ENCODE measurements around the gene POLG2.
A peak's percentile ranks its signal among the peaks of the same experiment; 100 is the strongest.

The POLG2 gene

DNA sequence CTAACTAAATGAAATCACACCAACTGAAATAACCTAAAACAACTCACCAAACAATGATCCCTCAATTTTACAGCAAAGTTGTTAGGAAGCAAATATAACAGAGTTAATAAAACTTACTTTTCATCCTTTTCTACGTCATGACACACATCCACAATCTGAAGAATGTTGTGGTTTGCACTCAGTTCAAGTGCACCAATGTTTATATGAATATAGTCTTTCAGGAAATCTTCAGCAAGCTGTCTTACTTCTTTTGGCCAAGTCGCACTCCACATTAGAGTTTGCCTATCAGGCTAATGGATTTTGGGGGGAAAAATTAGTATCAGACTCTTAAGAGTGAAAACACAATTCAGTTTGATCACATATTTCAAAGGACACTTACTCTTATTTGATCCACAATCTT, 6.0 kb upstream of the POLG2 start:
- H3K27ac ChIP-seq: peak overlapping the region; percentile 96

DNA sequence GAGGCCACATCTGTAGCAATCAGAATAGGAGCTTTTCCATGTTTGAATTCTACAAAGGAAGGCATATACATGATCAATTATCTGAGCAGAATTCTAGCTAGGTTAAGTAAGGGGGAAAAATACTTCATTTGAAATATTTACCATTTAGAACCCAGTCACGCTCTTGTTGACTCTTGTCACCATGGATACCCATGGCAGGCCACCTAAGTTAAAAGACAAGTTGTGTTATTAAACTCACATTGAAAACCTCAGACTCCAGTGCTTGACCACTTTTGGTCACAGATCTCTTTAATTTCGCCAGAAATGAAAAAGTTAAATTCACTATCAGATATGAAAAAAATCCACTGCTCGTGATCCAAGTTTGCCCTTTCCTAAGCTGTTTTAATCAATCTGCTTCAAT, 5.2 kb upstream of the POLG2 start:
- H3K27ac ChIP-seq: 0 out of 2 replicates have a peak overlapping the region, but pooled peaks have one; percentile 27
- TF ChIP-seq CTCF (IDR thresholded peaks at IDR 0.05): no peak
- no peak for TF ChIP-seq ZFX (IDR thresholded peaks at IDR 0.05; ENCODE audit: borderline replicate concordance)

More for the DNA sequence above, 6.0 kb upstream of the POLG2 start:
- TF ChIP-seq ZFX (IDR thresholded peaks at IDR 0.05; ENCODE audit: borderline replicate concordance): no peak
- TF ChIP-seq CTCF (IDR thresholded peaks at IDR 0.05): no peak

DNA sequence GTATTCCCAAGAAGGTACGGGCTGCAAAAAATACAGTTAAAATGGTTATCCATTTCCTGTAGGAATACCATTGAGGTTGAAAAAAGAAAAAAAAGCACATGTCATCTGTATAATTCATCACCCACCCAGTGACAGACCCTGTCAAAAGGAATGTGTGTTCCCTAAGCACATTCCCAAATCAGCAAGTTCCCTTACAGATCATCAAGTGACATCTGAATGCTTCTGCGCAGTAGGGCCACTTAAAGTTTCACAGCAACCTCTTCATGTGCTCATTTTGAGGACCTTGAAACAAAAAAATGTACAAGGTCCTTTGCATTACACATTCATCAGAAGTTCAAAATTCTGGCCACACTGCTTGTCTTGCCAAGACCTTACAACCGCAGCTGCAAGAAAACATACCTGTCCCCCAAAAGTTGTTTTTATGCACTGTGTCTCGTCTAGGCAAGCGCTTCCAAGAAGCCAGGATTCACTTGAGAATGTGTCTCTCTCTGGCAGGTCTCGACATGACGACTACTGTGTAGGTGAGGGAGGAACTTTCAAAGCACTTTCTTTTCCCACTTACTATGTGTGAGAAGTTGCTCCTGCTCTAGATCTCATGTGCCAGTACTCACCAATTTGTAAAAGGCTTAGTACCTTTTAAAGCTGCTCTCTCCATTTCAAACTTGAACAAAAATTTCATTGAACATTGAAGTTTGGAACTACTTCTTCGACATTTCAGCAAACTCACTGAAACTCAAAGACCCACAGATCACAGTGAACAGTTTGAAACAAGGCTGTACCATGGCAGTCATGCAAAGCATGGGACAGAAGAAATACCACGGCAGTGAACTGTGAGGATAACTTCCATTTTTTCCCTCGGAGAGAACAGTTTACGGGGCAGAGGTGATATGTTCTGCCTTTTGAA, 4.3 kb upstream of the POLG2 start:
- TF ChIP-seq CTCF (IDR thresholded peaks at IDR 0.05): no peak
- no peak for TF ChIP-seq ZFX (IDR thresholded peaks at IDR 0.05; ENCODE audit: borderline replicate concordance)
- H3K27ac ChIP-seq: peak overlapping the region; percentile 27

DNA sequence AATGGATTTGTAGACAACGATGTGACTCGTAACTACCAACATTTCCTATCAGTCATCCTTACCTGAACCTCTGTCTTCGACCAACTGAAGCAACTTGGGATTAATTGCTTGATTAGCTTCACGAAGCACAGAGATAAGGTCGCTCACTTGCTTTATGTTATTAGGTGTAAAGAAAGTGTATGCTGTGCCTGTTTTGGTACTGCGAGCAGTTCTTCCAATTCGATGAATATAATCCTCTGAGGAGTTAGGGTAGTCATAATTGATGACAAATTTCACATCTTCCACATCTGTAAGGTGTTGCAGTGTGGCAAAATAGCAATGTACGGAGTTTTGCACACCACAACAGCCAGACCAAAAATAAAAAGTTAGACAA, 3.6 kb upstream of the POLG2 start:
- peak overlapping the region; percentile 27 for H3K27ac ChIP-seq

DNA sequence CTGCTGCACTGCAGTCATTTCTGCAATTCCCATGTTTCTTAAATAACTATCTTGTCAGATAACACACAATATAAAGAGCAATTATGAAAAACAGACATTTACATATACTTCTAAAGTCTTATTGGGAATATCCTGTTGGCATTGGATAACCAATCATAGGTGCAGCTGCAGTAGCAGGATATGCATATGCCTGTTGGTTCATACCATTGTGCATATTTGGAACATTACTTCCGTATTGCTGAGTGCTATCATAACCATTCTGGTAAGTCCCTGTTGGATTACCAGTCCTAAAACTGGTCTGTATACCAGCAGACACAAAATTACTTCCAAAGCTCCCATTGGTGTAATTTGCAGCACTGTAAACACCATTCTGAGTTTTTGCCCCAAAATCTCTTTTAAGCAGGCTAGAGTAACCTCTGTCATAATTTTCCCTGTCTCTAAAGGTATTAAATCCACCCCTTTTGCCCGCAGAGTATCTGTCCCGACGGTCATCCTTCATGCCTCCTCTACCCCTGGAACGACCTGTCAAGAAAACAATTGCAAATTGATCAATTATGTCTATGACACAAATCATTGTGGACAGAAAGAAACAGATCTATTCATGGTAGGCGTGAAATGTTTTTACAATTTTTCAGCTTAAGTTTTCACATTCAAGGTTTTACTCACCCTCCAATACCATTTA, 3.1 kb upstream of the POLG2 start:
- no peak for TF ChIP-seq CTCF (IDR thresholded peaks at IDR 0.05)
- no peak for TF ChIP-seq ZFX (IDR thresholded peaks at IDR 0.05; ENCODE audit: borderline replicate concordance)
- H3K27ac ChIP-seq: peak overlapping the region; percentile 92

More for the DNA sequence above, 3.6 kb upstream of the POLG2 start:
- TF ChIP-seq CTCF (IDR thresholded peaks at IDR 0.05) (no peak), ZFX (IDR thresholded peaks at IDR 0.05; ENCODE audit: borderline replicate concordance) (no peak)

- peak overlapping the region; percentile 92 for H3K27ac ChIP-seq
- no peak for TF ChIP-seq ZFX (IDR thresholded peaks at IDR 0.05; ENCODE audit: borderline replicate concordance)
- TF ChIP-seq CTCF (IDR thresholded peaks at IDR 0.05): no peak
Observed at GRCh38 chr17:64498308-64499203, 1.7 kb upstream of the POLG2 start.
